ENCODE measurements around the gene ZNF503.

DNA sequence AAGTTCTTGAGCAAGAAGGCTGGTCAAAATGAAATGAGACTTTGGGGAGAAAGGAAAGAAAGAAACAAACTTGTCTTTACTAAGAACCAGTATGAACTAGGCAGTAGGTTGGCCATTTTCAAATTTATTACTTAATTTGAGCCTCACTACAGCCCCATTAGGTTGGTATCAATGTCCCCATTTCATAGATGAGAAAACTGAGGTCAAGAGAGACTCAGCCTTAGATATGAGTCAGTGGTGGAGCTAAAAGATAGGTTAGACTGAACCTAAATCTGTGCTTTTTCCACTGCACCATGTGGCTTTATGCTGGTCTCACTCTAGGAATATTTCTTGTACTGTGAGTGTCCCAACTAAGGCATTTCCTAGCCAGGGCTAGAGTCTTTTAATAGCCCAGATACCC lies 8.8 kb downstream of the ZNF503 start:
- TF ChIP-seq RAD21 (IDR thresholded peaks at IDR 0.05; ENCODE audit: low read depth) (no peak), ZBTB7A (IDR thresholded peaks at IDR 0.05; ENCODE audit: low read depth) (no peak), TAF1 (IDR thresholded peaks at IDR 0.05; ENCODE audit: low read depth) (no peak), CREB1 (IDR thresholded peaks at IDR 0.05; ENCODE audit: low read depth) (no peak), CEBPB (IDR thresholded peaks at IDR 0.05) (no peak), YY1 (IDR thresholded peaks at IDR 0.05; ENCODE audit: low read depth) (no peak), EP300 (IDR thresholded peaks at IDR 0.05; ENCODE audit: borderline replicate concordance) (no peak), FOXM1 (IDR thresholded peaks at IDR 0.05; ENCODE audit: borderline replicate concordance, low read depth) (no peak), NFIC (IDR thresholded peaks at IDR 0.05) (no peak), EGR1 (IDR thresholded peaks at IDR 0.05) (no peak), TEAD4 (IDR thresholded peaks at IDR 0.05) (no peak), TCF12 (IDR thresholded peaks at IDR 0.05; ENCODE audit: low read depth) (no peak)
- TF ChIP-seq, protein P1, sequence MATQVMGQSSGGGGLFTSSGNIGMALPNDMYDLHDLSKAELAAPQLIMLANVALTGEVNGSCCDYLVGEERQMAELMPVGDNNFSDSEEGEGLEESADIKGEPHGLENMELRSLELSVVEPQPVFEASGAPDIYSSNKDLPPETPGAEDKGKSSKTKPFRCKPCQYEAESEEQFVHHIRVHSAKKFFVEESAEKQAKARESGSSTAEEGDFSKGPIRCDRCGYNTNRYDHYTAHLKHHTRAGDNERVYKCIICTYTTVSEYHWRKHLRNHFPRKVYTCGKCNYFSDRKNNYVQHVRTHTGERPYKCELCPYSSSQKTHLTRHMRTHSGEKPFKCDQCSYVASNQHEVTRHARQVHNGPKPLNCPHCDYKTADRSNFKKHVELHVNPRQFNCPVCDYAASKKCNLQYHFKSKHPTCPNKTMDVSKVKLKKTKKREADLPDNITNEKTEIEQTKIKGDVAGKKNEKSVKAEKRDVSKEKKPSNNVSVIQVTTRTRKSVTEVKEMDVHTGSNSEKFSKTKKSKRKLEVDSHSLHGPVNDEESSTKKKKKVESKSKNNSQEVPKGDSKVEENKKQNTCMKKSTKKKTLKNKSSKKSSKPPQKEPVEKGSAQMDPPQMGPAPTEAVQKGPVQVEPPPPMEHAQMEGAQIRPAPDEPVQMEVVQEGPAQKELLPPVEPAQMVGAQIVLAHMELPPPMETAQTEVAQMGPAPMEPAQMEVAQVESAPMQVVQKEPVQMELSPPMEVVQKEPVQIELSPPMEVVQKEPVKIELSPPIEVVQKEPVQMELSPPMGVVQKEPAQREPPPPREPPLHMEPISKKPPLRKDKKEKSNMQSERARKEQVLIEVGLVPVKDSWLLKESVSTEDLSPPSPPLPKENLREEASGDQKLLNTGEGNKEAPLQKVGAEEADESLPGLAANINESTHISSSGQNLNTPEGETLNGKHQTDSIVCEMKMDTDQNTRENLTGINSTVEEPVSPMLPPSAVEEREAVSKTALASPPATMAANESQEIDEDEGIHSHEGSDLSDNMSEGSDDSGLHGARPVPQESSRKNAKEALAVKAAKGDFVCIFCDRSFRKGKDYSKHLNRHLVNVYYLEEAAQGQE (IDR thresholded peaks at IDR 0.05; ENCODE audit: low read depth): no peak
- TF ChIP-seq, protein P2, sequence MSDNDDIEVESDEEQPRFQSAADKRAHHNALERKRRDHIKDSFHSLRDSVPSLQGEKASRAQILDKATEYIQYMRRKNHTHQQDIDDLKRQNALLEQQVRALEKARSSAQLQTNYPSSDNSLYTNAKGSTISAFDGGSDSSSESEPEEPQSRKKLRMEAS (IDR thresholded peaks at IDR 0.05): no peak
